Fibroblast of skin of right biceps (primary cell): Measurements from ENCODE around the gene PLA2G12A.

ENCODE experiments used
- DNase-seq: peaks from one replicate; pipeline ENCODE4 v3.0.0-alpha.2; 2013

Gene PLA2G12A

DNA sequence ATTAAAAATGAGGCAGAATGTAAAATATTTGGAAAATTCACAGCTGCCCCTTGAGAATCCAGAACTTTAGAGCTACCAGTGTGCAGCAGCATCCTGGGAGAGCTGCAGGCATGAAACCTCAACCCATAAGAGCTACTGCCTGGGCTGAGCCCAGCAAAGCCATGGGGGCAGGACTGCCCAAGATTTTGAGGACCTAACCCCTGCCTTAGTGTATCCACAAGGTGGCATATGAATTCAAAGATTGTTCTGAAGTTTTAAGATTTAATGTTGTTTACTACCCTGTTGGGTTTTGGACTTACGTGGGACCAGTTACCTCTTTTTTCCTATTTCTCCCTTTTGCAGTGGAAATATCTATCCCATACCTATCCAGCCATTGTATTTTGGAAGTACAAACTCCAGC is 53.0 kb downstream of the PLA2G12A start:
- no peak for DNase-seq

DNA sequence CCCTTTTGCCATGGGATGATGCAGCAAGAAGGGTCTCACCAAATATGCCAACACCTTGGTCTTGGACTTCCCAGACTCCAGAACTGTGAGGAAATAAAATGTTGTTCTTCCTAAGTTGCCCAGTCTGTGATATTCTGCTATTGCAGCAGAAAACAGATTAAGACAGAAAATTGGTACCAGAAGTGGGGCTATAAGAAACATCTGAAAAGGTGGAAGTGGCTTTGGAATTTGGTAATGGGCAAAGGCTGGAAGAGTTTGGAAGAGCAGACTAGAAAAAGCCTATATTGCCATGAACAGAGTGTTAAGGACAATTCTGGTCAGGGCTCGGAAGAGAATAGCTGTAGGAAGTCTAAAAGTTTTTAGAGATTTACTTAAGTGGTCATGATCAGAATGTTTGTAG is 54.0 kb downstream of the PLA2G12A start:
- no peak for DNase-seq

DNA sequence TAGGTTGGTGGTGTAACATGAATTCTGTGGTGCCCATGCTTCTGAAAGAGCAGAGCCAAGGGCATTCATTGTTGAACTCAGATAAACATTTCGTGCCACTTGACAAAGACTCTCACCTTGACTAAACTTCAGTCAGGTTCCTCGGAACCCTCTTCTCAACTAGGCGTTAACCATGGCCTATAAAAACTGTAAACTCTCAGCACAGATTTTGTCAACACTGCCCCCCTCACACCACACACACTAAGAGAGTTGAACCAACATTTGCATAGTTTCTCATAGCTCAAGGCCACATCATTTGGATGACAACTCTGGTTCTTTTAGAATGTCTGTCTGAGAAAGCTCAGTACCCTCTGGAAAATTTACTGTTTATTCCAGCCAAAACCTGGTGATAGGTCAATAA is 54.7 kb downstream of the PLA2G12A start:
- DNase-seq, result no peak

DNA sequence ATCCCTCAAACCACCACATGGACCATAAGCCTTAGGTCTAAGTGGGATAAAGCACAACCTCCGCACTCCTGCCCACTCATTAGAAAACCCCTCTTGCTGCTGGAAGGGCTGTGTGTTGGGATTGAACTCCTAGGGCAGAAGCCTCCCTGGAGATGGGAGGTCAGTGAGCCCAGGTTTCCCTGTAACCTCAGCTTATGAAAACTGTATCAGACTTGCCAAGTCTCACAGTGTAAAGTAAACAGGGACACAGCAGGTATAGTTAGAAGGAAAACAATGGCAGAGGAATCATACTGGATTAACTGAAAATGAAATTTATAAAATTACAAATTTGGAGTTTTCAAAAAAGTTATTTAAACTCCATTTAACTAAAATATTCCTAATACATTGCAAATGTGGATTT is 56.6 kb downstream of the PLA2G12A start:
- no peak for DNase-seq

DNA sequence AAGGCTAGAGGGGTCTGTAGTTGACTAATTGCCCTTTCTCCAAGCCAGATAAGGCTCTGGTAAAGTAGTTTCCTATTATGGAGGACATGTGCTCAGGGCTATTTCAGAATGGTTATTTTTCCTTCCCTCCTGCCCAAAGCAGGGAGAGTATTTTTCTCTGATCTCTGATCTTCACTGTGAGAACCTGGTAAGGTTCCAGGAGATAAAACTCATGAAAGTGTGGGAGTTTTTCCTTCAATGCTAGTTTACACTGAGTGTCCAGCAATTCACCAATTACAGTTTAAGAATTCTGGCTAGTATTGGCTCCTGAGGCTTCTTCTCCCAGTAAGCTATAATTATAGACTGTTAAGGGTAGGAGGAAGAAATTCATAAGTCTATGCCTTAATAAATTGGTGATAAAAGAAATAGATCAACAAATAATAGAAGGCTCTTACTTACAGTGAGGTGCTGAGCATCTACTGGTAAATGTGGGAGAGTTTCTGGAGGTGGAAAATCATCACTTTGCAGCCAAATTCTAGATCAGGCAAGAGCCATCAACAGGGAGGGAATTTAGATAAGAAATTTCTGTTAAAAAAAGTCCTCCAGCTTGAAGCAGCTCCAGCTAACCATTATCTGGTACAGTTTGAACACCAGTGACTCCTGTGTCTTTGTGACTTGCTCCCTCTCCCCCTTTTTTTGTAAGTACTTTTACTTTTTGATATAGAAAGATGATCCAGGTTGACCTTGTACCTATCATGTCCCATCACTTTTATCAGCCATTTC is 57.5 kb downstream of the PLA2G12A start:
- no peak for DNase-seq

DNA sequence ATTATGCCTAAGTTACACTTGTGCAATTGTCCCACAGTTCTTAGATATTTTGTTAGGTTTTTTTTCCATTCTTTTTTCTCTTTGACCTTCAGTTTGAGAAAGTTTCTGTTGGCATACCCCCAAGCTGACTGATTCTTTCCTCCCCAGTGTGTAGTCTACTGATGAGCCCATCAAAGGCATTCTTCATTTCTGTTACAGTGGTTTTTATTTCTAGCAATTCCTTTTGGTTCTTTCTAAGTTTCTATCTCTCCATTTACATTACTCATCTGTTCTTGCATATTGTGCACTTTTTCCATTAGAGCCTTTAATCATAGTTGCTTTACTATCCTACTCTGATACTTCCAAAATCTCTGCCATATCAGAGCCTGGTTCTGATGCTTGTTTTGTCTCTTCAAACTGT is 58.5 kb downstream of the PLA2G12A start:
- no peak for DNase-seq

DNA sequence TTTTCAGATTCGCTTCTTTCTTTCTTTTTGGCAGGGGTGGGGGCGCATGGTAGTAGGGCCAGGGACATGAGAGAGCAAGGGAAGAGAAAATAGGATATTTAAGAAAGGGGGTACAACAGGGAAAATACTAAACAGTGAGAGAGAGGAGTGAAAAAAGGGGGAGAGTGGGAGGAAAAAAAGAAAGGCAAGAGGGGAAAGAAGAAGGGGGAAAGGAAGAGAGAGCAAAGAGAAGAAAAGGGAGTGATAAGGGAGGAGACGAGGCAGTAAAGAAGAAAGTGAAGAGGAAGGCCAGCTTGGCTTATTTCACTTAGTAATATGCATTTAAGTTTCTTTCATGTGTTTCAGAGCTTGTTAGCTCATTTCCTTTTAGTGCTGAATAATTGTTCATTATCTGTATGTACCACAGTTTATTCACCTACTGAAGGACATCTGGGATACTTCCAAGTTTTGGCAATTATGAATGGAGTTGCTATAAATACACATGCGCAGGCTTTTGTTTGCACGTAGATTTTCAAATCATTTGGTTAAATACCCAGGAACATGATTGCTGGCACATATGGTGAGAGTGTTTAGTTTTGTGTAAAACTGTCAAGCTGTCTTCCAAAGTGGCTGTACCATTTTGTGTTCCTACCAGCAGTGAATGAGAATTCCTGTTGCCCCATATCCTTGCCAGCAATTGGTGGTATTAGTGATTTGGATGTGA is 63.9 kb downstream of the PLA2G12A start:
- no peak for DNase-seq

DNA sequence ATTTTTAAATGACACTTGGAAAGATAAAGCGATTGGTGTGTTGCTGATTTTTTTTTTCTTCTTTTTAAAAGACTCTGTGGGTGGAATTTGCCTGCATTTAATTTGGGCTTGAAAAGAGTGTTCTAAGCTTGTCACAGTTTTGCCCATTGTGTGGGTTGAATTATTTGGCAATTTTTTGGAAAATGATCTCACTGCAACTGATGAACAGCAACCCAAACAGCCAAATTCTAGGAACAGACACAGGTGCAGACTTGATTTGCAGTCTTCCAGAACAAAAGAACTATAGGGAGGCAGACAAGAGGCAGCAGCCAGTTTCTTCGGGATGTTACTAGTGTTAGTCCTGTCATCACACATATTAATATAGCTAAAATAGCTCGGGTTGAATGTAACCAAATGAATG is 67.1 kb downstream of the PLA2G12A start:
- DNase-seq, result no peak

DNA sequence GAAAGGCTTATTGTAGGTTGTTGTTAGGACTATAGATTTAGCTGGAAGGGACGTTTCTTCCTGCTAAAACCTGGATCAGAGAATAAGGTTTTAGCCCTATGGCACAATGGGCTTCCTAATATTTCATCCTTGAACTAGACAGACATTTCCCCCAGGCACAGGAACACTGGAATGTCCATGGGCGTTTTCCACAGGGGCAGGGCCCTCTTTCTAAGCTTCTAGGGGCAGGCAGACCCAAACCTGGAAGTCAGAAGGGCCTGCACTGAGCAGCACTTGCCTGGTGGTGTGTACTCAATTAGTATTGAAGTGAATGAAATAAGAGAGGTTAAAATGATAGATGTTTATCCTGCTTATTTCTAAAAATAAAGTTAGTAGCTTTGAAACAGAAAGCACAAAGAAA is 67.8 kb downstream of the PLA2G12A start:
- DNase-seq, result no peak
